Middle frontal gyrus (tissue), 1 donor: Measurements from ENCODE around the gene SUPT3H.
"Not testable (repeated sequence)": the region's sequence is repeated elsewhere in the genome, so short reads cannot be mapped to it uniquely, and the experiment has no call there.

ENCODE experiments used
- DNase-seq: peaks from one replicate; pipeline ENCODE4 v3.0.0-alpha.2; 2015; ENCODE audit warnings: low spot score; ENCODE audit errors: extremely low spot score

SUPT3H gene

DNA sequence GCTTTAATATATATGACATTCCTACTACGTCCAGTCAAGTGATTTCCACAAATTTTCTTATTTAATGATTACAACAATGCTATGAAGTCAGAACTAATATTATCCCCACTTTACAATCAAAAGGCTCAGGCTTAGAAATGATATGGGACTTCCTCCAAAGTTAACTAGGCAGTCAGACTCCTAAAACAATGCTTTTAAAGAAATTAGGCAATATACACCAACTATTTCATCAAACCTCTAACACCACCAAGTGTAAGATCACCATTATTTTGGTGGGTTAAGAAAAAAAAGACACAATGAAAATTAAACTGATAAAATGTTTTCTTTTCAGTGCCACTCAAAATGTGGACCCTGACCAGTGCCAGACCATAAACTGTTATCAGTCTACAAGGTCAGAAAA is 305.7 kb downstream of the SUPT3H start:
- DNase-seq = no peak

DNA sequence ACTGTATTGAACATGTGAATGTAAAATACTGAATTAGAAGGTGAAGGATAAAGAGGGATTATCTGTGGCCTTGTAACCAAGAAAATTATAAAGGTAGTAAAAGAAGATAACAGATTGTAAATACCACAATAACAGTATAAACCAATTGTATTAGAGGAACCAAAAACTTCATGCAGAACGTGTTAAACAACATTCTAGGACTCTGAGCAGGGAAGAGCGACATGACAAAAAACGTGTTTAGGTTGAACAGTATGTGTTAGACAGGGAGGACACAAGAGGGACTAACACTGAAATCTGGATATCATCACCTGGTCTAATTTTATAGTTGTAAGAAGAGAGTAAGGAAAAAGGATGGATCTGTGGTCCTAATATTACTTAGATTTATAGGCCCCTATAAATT is 308.6 kb downstream of the SUPT3H start:
- no peak for DNase-seq

GRCh38 chr6:45067446-45067845 is 310.3 kb downstream of the SUPT3H start:
- DNase-seq = not testable (repeated sequence)

GRCh38 chr6:45062659-45063058 is 315.1 kb downstream of the SUPT3H start:
- not testable (repeated sequence) for DNase-seq

DNA sequence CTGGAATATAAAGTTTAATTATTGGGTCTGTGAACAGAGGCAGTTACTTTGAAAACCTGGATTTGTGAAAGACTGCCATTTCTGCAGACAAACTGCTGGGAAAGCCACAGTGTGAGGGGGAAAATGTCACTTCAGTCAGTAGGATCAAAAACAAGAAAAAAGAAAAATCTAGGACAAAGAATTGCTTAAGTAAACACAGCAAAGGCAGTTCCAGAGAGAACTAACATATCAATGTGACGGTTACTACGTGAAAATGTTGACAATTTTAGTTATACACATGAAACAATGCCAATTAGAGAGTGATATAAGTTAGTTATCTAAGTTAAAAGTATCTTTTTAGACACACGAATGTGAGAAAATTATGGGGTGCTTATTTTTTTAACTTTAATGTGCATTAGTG is 320.0 kb downstream of the SUPT3H start:
- no peak for DNase-seq

DNA sequence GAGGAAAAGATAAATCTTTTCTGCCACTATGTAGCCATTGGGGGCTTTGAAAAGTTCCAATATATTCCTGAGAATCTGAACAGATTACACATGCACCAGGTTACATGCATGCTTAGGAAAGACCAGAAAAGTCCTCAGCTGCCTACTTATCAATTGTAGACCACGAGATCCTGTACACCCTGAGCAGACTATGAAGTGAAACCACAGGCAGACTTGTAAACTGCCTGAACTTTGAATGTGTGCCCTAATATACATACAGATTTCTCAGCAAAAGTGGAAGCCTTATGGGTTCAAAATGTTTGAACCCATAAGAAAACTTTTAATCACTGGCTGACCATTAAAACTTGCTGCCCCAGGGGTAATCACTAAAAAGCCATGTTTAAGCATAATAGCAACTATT is 323.1 kb downstream of the SUPT3H start:
- no peak for DNase-seq

GRCh38 chr6:45052325-45052724 is 325.4 kb downstream of the SUPT3H start:
- DNase-seq = no peak

DNA sequence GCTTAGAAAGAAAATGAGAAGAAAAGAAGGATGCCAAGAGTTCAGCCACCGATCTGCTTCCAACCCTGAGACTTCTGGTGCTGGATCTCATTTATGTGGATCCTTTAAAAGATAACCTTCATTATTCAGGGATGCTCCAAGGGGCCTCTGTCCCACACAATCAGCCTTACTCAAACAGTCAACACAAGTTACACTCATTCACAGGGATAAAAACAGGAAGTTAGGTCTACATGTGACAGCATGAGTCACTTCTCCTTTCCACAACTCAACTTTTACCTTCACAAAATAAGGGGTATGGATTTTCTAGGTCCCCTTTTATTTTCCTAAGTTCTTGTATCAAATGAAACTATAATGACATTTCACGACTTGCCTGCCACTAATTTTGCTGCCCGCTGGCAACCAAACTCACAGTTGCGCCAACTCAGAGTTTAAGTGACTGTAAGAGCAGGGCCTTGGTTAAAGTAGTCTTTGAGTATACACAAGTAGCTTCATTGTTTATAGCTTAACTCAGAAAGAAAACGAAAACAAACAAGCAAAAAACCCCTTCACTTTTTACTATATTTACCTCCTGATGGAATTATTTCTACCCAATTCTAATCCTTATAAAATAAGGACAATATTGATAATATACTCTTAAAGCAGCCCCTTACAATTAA is 328.4 kb downstream of the SUPT3H start:
- DNase-seq = no peak

GRCh38 chr6:45047573-45047972 is 330.2 kb downstream of the SUPT3H start:
- DNase-seq = no peak

DNA sequence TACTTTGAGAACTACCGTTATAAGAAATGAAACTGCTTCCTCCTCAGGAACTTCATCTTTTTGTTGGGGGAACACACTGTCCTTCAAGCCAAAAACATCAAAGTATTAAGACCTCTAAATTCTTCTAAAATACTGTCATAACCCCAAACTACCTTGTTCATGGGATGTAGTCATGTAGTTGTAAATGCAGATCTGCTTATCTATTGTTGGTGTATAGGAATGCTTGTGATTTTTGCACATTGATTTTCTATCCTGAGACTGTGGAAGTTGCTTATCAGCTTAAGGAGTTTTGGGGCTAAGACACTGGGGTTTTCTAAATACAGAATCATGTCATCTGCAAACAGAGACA is 332.5 kb downstream of the SUPT3H start:
- DNase-seq = no peak

- no peak for DNase-seq
Observed at GRCh38 chr6:45044510-45045252, 333.1 kb downstream of the SUPT3H start.

GRCh38 chr6:45044086-45044485 is 333.6 kb downstream of the SUPT3H start:
- DNase-seq = no peak

GRCh38 chr6:45042673-45043072 is 335.1 kb downstream of the SUPT3H start:
- DNase-seq = not testable (repeated sequence)

DNA sequence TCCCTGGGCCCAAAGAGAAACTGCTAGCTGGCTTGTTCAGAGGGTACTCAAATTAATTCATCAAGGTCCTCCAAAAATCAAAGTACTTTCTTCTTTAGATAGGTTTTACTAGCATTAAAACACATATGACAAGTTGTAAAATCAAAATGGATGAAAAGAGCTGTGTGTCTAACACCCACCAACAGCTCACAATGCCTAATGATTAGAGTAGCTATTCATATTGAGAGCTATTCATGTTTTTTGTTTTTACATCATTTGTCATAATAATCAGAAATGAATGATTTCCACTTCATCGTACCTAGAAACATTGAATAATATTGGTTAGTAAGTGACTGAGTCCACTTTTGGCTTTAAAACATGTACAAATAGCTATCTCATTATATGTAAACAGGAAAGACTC is 339.5 kb downstream of the SUPT3H start:
- no peak for DNase-seq

DNA sequence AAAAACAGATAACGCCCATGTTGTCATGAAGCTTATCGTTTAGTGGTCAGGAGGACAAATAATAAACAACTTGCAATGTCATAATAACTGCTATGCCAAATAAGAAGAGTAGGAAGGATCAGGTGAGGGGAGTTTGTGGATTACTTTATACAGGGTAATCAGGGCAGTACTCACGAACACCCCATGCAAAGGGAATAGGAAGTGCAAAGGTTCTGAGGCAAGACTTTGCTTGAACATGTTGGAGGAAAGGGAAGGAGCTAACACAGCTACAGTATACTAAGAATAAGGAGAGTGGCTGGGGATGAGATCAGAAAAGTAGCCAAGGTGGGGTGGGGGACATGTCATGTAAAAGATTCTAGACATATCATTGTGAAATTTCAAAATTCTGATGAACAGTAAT is 341.6 kb downstream of the SUPT3H start:
- DNase-seq = no peak

GRCh38 chr6:45032426-45032825 is 345.3 kb downstream of the SUPT3H start:
- no peak for DNase-seq

DNA sequence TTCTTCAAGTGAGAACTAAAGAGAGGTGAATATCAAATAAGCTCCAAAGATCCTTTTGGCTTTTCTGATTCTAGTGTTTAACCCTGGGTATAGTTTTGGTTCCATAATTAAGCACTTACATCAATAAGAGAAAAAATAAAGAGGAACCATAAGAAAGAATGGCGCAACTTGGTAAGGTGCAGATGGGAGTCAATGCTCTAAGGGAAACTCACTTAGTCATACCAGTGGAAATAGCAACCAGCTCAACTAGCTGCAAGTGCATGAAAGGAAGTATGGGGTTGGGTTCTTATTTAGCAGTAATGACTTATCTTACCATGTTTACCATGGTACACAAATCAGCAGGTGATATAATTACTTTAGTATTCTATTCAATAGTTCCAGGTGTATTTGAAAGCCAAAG is 346.1 kb downstream of the SUPT3H start:
- DNase-seq = no peak

DNA sequence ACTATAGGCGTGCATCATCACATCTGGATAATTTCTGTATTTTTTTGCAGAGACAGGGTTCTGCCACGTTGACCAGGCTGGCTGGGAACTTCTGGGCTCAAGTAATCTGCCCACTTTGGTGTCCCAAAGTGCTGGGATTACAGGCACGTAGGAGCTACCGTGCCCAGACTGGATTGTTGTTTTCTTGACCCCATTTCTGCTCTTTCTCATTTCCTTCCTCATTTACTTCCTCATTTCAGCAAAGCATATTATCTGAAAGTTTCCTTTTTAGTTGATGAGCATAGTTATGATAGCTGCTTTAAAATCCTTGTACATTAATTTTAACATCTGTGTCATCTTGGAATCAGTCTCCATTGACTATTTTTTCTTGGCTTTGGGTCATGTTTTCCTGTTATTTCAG is 350.6 kb downstream of the SUPT3H start:
- DNase-seq = no peak

DNA sequence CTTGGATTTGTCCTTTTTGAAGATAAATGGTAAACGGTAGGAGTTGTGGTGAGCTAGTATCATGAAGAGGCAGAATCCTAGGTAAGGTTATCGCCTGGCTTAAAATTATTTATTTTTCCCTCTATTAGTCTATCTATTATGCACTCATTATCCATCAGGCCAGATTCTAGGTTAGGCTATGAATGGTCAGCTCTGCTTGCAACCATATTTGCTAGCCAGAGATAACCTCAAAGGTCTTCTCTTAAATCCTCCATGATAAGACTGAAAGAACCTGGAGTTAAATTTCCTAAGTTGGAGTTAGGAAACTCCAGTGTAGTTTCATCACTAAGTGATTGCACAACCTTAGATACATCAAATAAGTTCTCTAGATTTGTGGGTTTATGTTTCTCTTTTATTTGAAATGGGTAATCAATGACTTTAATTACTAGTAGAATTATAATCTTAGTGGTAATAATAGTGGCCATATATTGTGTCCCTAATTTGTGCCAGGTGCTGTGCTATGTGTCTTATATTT is 351.7 kb downstream of the SUPT3H start:
- no peak for DNase-seq

- no peak for DNase-seq
Observed at GRCh38 chr6:45024610-45025009, 353.1 kb downstream of the SUPT3H start.

- DNase-seq = no peak
Observed at GRCh38 chr6:45021676-45022075, 356.1 kb downstream of the SUPT3H start.

GRCh38 chr6:45012687-45013086 is 365.0 kb downstream of the SUPT3H start:
- no peak for DNase-seq

DNA sequence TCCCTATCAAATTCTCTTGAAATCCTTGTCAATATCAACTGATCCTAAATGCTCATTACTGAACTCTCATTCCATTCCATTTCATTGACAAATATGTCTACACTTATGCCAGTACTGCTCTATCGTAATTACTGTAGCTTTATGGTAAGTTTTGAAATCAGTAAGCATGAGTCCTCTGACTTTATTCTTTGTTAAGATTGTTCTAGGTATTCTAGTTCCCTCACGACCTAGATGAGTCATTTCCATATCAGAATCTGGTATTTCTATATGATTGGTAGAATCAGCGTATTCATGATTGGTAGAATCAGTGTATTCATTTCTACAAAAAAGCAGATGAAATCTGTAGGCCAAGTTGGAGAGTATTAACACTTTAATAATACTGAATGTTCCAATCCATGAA is 368.2 kb downstream of the SUPT3H start:
- no peak for DNase-seq
